ENCODE results near the gene CACNG1. TPM values are rescaled to one million over a fixed set of nuclear protein-coding genes. Genes with fewer than 3 reads are reported as not detected.

Gene CACNG1
- total and polyA plus RNA-seq, 4 donors: not detected

DNA sequence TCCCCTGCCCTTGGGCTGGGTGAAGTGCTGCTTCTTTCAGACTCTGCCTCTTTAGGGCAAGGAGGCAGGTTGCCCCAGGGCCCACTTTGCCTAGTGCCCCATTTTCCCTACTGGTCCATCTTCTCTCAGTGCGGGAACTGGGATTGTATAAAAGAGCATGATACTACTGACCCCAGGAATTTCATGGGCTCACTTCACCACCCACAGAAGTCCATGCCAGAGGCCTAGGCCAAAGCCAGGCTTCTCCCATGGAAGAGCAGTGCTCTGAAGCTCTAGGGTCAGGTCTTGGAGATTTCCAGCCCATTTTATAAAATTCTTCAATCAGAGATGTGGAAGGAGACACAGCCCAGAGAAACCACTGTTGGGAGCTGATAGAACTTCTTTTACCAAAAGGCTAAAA lies 5.7 kb downstream of the CACNG1 start:
- Histone ChIP-seq H3K9ac (ENCODE audit: low read depth in 1 of 2, low read length in 2 of 2) (no peak overlapping the region), H3K4me3 (ENCODE audit: low read depth in 1 of 3, low read length in 3 of 3) (no peak overlapping the region), H3K9me3 (ENCODE audit: control insufficient read depth in 4 of 4, low read length in 3 of 4) (peaks cover 3 to 14% (median 4%) of the 10 kb centered on the region in 4 donors), H3K36me3 (ENCODE audit: control insufficient read depth in 4 of 4, insufficient read depth in 3 of 4, low read depth in 1 of 4, low read length in 3 of 4) (no peaks in the 10 kb centered on the region), H3K4me1 (ENCODE audit: control insufficient read depth in 4 of 4, insufficient read depth in 4 of 4, low read length in 3 of 4) (no peaks in the 10 kb centered on the region), H3K27ac (ENCODE audit: low read depth in 1 of 2, low read length in 2 of 2) (no peak overlapping the region), H3K27me3 (ENCODE audit: control insufficient read depth in 4 of 4, insufficient read depth in 4 of 4, low read length in 3 of 4) (no peaks in the 10 kb centered on the region)
- DNase-seq (ENCODE audit: low spot score): no peak
- 98% methylated on average over 1 of the region's 1 CpG for WGBS
- TF ChIP-seq FOXA1 (IDR thresholded peaks at IDR 0.05) (no peak), HNF4A (conservative IDR thresholded peaks at IDR 0.05) (no peak), RAD21 (IDR thresholded peaks at IDR 0.05) (no peak), YY1 (IDR thresholded peaks at IDR 0.05) (no peak), FOXA2 (IDR thresholded peaks at IDR 0.05) (no peak), SP1 (IDR thresholded peaks at IDR 0.05) (no peak), ATF3 (IDR thresholded peaks at IDR 0.05) (no peak), RXRA (IDR thresholded peaks at IDR 0.05) (no peak), TAF1 (conservative IDR thresholded peaks at IDR 0.05) (no peak), REST (IDR thresholded peaks at IDR 0.05) (no peak), EGR1 (IDR thresholded peaks at IDR 0.05; ENCODE audit: low read depth in 2 of 2) (no peak), JUND (IDR thresholded peaks at IDR 0.05) (no peak), HNF4G (IDR thresholded peaks at IDR 0.05) (no peak), GABPA (IDR thresholded peaks at IDR 0.05 in 1 of 2, conservative IDR thresholded peaks at IDR 0.05 in 1 of 2) (no peak), NR2F2 (IDR thresholded peaks at IDR 0.05) (no peak)
- TF ChIP-seq, protein P1, sequence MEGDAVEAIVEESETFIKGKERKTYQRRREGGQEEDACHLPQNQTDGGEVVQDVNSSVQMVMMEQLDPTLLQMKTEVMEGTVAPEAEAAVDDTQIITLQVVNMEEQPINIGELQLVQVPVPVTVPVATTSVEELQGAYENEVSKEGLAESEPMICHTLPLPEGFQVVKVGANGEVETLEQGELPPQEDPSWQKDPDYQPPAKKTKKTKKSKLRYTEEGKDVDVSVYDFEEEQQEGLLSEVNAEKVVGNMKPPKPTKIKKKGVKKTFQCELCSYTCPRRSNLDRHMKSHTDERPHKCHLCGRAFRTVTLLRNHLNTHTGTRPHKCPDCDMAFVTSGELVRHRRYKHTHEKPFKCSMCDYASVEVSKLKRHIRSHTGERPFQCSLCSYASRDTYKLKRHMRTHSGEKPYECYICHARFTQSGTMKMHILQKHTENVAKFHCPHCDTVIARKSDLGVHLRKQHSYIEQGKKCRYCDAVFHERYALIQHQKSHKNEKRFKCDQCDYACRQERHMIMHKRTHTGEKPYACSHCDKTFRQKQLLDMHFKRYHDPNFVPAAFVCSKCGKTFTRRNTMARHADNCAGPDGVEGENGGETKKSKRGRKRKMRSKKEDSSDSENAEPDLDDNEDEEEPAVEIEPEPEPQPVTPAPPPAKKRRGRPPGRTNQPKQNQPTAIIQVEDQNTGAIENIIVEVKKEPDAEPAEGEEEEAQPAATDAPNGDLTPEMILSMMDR (IDR thresholded peaks at IDR 0.05; ENCODE audit: low read depth, low read length, missing input control): no peak
- TF ChIP-seq, protein P2, sequence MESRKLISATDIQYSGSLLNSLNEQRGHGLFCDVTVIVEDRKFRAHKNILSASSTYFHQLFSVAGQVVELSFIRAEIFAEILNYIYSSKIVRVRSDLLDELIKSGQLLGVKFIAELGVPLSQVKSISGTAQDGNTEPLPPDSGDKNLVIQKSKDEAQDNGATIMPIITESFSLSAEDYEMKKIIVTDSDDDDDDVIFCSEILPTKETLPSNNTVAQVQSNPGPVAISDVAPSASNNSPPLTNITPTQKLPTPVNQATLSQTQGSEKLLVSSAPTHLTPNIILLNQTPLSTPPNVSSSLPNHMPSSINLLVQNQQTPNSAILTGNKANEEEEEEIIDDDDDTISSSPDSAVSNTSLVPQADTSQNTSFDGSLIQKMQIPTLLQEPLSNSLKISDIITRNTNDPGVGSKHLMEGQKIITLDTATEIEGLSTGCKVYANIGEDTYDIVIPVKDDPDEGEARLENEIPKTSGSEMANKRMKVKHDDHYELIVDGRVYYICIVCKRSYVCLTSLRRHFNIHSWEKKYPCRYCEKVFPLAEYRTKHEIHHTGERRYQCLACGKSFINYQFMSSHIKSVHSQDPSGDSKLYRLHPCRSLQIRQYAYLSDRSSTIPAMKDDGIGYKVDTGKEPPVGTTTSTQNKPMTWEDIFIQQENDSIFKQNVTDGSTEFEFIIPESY (IDR thresholded peaks at IDR 0.05): no peak
- TF ChIP-seq, protein P3, sequence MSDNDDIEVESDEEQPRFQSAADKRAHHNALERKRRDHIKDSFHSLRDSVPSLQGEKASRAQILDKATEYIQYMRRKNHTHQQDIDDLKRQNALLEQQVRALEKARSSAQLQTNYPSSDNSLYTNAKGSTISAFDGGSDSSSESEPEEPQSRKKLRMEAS (IDR thresholded peaks at IDR 0.05): no peak

All from liver (tissue), 9 donors.